NCI-H1436 treated with DMSO at 0.1 percent for 48 hours (cell line): ENCODE results near the gene ELFN1.

ENCODE experiments used
- DNase-seq: peaks from one replicate; lab custom pipeline; 2025; lab: John Stamatoyannopoulos, UW

ELFN1 gene

DNA sequence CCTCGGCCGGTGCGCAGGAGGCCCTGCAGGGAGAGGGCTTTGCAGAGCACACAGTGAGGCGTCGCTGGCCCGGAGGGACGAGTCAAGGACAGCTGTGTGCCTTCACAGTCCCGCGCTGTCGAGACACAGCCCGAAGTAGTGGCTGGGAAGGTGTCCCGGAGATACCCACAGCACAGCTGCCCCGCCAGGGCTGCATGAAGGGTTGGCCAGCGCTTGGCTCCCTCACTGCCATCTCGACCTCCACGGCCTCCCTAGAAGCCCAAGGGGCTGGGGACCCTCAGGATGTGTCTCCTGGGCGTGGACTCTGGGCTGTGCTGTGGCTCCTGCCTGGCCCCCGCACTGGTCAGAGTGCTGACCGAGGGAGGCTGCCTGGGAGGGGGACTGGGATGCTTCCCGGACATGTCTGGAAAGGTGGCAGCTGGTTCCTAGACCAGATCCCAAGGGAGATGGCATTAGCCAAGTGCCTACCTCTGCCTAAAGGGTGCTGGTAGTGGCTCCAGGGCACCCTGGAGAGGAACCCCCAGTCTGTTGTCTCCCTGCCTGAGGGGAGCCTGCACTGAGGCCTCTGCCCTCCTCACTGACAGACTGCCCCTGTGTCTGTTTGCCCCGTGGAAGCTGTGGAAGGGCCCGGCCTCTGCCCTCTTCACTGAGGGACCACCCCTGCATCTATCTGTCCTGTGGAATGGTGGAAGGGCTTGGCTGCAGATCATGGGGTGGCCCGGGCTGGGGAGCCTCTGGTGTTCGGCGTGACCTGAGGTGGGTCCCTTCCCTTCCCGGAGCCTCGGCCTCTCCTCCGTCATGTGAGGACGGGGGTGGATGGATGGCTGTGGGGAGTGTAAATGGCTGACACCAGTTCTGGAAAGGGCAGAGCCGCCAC is 5.8 kb downstream of the ELFN1 start:
- DNase-seq = no peak

DNA sequence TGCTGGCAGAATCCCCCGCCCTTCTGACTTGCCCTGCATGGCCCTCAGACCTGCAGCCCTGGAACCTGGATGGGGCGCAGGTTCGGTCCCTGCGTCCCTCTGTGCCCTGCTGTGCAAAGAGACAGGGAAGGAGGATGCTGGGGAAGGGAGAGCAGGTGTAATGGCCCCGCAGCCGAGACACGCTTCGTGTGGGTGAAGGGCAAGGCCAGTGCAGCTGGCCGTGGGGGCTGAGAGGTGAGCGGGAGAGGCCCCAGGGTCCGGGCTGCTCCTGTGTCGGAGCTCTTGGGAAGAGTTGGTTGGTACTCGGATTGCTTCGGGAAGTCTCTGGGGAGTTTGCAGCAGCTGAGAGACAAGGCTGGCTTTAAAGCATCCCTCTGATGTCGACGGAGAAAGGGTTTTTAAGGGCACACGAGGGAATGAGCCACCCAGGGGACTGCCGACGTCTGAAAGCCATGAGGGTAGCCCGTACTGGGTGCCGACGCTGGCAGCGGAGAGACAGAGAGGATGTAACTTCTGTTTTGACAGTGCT is 6.5 kb downstream of the ELFN1 start:
- DNase-seq = no peak

DNA sequence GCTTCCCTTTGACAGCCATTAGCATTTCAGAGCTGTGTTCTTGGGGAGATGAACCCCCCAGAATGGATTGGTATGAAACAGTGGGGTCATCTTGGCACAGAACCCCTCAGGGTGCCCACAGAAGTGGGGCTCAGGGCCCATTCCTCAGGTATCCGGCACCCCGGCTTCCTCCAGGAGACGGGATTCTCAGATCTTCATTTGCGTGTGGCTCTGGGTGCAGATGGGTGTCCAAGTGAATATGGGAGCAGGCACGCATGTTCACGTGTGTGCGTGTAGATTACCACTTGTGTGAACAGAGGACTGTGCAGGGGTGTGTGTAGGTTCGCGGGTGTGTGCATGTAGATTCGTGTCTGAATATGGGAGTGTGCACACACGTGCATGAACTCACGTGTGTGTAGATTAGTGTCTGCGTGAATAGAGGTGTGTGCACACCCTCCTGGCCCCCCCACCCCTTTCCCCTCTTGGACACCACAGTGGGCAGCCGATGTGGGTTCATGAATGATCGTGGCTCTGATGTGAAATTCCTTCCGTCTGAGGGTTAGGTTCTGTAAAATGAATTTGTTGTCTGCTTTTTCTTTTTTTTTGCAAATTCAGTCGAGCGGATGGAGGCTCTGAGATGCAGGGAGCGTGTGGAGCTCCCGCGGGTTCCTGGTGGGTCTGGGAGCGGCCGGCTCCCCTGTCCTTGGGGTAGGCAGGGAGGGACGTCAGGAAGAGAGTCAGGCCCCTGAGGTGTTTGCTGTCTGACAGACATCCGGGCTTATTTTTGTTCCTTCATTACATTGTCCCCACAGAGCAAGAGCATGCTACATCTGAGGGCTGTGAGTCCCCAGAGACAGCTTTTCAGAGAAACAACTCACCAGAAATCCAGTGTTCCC is 7.4 kb downstream of the ELFN1 start:
- DNase-seq = no peak

DNA sequence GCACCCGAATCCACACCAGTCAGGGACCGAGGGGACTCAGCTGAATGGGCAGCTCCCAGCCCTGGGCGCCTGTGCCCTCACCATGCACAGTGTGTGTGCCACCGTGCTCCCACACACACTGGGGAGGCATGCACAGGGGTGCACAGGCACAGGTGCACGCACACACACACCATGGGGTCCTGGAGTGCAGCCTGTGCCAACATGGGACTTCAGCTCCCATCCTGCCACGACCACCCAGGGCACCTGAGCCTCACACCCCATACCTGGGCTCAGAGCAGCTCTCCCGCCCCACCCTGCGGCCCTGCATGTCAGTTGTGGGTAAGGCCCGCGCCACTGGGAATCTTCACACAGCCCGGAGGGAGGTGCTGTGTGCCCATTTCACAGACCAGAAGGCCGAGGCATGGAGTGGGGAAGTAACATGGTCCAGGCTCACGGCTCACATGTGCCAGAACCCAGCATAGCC is 8.0 kb downstream of the ELFN1 start:
- no peak for DNase-seq

DNA sequence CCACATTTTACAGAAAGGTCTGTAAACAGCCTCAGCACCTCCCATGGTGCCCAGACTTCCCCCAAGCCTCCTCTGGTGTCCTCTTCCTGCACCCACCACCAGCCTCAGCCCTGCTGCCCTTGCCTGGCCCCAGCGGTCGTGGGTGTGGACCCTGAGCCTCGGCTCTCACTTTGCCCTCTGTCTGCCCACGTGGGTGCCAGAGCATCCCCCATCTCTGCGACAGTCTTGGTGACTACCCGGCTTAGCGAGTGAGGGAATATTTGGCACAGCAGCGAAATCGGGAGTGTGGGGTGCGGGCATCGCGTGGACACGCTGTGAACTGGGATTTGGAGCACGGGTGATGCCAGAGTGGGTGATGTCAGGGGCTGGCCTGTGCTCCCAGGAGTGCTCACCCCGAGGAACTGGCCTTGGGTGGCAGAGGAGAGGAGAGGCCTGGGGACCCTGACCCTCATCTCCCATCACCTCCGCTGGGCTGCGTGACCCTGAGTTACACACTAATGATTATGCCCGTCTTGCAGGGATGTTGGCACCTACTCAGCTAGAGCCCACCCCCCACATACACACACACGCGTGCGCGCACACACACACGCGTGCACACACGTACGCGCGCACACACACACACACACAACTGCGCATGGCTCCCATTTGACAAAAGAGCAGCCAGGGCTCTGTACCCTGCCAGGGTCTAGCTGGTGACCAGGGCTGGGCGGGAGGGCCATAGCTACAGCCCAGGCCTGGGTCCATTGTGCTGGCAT is 8.7 kb downstream of the ELFN1 start:
- no peak for DNase-seq

DNA sequence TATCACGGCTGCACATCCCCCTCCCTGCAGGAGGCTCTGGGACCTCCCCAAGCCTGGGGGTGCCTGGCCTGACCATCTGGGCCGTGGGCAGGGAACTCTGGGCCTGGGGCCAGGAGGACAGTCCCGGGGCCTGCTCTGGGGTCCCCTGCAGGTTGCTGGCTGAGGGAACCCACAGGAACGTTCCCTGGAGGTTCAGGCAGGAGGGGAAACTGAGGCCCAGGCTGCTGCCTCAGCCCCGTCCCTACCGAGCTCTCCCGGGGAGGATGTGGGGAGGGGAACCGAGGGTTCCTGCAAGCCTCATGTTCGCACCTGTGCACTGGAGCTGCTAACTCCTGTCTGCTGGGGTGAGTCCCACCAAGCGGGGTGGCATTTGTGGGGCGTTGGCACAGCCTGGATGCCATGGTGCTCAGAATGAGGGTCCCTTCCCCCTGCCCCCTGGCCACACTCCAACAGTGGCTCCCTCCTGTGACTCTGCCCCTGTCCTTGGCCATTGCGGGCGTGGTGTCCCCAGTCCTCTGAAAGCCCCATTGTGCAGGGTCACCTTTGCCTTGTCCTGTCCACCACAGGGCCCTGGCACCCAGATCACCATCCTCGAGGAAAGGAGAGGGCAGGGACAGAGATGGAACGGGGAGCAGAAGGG is 9.4 kb downstream of the ELFN1 start:
- no peak for DNase-seq

DNA sequence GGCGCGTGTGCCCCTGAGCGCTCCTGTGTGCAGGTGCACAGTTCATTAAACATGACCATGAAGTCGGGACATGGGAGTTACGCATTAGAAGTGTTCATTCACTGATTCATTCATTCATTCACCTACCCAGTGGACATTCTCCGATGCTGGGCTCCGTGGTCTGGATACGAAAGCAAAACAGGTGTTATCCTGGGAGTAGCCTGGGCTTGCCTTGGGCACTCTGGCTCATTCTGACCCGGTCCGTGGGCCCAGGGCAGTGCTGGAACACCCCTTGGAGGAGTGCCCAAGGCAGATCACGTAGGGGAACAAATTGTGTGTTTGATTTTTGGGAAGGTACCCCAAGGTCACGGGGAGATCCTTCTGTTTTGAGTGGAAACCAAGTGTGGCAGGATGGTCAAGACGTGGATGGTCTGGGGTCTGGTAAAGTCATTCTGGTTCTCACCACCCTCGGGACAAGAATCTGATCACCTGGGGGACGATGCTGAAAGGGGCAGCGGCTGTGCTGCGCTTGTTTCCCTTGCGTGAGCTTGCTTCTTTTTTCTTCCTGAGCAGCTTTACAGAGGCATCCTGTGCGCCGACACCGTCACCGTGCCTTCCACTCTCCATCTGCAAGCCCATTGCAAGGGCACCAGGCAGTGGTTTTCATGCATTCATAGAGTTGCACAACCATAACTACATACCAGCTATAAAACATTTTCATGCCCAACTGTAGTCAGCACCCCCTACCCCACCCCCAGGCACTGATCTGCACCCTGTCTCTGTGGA is 10.1 kb downstream of the ELFN1 start:
- DNase-seq = no peak

DNA sequence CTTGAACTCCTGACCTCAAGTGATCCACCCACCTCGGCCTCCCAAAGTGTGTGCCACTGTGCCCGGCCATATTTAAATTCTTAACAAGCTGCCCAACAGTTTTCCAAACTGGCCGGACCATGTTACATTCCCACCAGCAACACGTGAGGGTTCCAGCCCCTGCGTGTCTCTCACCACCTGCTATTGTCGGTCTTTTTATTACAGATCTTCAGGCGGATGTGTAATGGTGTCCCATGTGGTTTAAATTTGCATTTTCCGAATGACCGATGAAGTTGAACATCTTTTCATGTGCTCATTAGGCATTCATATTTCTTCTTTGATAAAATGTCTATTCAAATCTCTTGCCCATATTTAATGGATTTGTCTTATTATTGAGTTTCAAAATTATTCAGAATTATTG is 11.5 kb downstream of the ELFN1 start:
- DNase-seq = no peak

DNA sequence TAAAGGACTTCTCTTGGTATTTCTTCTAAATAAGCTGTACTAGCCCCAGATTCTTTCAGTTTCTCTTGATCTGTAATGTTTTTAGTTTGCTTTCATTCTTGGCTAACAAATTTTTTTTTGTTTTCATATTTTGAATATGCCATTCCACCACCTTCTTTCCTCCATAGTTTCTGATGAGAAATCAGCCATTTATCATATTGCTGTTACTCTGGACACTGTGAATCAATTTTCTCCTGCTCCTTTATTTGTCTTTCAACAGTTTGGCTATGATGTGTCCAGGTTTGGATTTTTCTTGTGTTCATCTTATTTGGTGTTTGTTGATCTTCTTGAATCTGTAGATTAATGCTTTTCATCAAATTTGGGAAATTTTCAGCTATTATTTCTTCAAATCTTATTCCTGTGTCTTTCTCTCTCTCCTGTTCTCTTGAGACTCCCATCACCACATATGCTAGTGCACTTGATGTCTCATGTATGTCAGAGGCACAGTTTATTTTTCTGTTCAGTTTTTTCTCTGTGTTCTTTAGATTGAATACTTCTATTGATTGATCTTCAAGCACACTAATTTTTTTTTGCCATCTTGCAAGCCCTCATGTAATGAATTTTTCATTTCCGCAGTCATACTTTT is 15.0 kb downstream of the ELFN1 start:
- no peak for DNase-seq

DNA sequence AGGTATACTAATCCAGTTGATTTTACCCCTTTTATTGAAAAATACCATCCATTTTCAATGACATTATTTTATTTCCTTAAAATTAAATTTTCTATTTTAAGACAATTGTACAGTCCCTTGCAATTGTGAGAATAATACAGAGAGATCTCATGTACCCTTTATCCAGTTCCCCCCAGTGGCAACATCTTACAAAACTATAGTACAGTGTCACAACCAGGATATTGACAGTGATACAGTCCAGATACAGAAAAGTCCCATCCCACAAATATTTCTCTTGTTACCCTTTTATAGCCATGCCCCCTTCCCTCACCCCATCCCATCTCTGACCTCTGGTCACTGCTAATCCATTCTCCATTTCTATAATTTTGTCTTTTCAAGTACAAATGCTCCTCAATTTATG is 18.5 kb downstream of the ELFN1 start:
- DNase-seq = no peak

DNA sequence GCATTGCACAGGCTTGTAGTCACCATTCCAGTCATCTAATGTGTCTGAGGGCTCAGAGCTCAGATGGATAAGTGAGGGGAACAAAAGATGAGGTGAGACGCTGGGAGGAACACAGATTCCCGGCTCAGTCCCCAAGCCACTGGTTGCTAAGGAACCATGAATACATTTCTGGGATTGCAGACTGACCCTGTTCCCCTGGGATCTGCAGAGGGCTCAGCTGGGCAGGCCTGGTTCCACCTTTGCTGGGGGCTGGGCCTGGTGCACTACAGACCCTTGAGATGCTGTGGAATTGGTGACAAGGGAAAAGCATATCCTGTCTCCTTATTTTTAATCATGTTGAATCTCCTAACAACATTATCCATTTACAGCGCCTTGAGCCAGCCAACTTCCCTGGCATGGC is 19.2 kb downstream of the ELFN1 start:
- DNase-seq = no peak

DNA sequence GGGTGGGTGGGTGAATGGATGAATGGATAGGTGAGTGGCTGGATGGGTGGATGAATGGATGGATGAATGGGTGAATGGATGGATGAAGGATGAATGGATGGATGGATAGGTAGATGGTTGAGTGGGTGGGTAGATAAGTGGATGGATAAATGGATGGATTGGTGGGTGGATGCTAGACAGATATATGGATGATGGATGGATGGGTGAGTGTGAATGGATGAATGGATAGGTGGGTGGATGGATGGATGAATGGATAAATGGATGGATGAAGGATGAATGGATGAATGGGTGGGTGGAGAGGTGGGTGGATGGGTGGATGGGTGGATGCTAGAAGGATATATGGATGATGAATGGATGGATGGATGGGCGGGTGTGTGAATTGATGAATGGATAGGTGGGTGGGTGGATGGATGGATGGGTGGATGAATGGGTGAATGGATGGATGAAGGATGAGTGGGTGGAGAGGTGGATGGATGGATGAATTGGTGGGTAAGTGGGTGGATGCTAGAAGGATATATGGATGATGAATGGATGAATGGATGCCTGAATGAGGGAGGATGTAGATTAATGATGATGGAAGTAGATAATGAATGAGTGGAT is 20.4 kb downstream of the ELFN1 start:
- DNase-seq = no peak

DNA sequence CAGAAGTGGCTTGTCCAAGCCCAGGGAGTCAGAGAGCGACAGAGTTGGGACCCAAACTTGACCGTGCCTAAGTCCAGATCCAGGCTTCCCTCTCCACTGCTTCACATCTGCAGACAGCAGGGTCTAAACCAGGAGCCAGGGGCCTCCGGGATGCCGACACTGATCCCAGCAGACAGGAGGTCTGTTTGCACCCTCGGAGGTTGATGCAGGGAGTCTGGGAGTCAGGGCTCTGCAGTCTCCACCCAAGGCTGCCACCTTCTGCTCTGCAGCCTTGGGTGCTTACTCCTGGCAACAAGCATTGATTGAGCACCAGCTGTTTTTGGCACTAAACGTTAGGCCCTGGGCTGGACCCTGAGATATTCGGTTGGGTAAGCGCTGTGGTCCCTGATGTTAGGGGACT is 21.0 kb downstream of the ELFN1 start:
- DNase-seq = no peak

DNA sequence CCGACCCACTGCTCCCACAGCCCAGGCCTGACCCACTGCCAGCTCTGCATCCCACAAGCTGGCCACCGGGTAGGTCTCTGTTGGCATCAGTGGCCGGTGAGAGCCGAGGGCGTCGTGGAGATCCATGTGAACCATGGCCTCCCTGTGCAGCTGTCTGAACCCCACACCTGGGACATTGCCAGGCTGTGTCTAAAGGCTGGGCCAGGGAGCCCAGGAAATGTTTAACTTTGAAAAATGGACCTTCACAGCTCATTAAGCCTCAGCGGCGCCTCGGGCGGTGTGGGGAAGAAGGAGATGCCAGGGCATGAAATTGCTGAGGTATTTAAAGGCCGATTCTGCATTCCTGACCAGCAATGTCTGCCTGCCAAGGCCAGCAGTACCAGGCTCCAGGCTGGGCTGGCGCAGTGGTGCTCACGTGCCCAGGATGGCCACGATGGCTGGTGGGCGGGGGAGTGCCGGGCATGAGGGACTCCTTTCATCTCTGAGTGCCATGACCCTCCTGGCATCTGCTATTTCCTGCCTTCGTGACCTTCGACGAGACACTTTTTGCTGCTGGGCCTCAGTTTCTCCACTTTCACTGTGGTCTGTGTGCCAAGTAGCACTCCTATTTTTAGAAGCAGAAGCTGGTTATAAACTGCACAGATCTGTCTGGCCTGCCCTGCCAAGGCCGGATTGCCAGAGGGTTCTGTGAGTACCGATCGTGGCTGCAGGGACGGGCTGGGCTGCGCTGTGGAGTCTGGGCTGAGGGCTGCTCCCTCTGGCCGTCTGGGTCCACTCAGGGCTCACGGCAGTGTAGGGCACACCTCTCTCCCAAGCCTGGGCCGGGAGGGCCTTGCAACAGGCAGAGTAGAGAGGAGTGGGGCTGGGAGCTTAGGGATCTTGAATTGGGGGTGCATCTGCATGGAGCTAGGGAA is 21.8 kb downstream of the ELFN1 start:
- no peak for DNase-seq

DNA sequence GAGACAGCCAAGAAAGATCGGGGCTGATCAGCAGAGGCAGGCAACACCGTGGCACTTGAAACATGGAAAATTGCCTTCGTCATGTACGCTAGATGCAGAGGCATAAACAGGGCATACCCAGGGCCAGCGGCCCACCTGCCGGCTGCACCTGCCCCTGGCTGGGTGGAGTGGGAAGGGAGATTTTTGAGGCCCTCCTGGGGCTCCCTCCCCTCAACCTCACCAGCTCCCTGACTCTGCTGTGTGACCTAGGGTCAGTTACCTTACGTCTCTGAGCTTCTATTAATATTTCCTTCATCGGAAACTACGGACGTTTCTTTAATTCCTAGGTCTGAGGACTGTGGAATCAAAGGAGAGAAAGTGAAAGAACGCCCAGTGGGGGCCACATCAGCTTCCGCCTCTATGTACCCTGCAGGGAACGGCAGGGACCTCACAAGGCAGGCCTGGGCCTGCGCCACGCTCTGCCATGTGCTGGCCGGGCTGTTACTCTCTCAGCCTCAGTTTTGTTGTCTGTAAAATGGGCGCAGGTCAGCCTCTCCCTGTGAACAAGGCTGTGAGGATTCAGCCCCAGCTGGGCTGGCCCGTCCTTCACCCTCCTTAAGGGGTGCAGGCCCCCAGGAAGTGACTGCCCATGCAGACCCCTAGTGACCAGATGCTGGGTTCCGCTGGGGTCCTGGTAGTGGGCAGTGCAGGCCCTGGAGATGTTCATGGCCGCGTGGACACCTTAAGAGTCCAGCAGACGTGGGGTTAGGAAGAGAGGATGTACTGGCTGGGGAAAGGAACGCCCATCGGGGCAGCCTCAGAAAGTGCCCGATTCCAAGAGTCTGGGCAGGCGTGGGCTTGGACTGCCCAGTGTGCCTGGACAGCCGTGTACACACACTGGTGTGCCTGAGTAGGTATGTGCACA is 22.7 kb downstream of the ELFN1 start:
- no peak for DNase-seq

DNA sequence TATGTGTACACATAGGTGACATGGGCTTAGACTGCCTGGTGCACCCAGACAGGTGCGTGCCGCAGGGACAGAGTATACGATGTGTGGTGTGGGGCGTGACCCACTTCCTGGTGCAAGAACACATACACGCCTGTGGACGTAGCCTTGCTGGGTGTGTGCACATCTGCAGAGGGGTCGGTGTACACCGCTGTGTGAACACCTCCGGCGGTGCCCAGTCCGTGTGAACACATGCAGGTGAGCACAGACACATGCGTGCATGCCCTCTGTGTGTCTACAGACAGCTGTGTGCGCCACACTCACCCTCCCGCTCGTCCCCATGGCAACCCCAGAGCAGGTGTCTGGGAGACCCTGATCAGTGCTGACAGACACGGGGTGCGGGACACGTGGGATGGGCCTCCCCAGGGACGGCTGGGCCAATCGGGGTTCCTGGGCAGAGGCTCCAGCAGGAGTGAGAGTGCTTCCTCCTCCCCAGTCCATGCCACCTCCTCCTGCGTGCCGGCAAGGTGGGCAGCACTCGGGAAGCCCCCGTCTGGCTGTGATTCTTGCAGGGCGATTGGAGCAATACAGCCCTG is 23.4 kb downstream of the ELFN1 start:
- DNase-seq = no peak

DNA sequence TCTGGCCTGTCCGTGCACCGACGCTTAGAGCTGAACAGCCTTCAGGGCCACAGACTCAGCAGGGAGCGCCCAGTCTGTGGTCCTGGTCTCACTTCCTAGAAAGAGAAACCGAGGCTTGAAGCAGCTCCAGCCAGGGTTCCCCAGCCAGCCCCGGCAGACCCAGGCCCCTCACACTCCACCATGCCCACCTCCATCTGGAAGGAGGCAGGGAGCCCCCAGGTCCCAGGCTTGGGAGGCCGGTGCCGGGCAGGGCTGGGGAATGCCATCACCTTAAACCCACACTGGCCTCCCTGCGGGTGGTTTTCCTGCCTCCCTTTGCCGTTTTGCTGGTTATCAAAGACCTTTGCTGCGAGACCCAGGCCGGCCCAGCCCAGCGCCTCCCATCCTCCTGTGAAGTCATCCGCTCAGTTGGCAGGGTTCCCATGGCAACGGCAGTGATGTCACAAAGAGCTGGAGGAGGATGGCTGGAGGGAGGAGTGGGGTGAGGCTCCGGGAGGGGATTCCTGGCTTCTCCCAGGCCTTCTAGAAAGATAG is 24.0 kb downstream of the ELFN1 start:
- no peak for DNase-seq
